ENCODE results near the gene TTI1. TPM values are rescaled to one million over a fixed set of nuclear protein-coding genes. Genes with fewer than 3 reads are reported as not detected.

TTI1 gene
- total RNA-seq, 4 donors from 2014 or later: 14.8 to 25.4 (median 20.3) TPM

- no peaks in the 10 kb centered on the region for H3K27me3 ChIP-seq
- no peak for DNase-seq
- in situ Hi-C loops (cut with MboI; ENCODE audit: low sequenced_read_pairs in 4 of 4) (loop anchor here in 1 of 4 donors (25.0 kb wide), 1 partner anchor 401 kb away; the partner anchor contains the start of gene SNHG17), intact Hi-C loops (cut with DNase I; ENCODE audit: low total_unique reads) (no loop called here)
- peak overlapping the region; percentile 48 to 96 (median 82) for H3K27ac ChIP-seq
- TF ChIP-seq CTCF (IDR thresholded peaks at IDR 0.05 in 4 of 5, conservative IDR thresholded peaks at IDR 0.05 in 1 of 5): no peak
- TF ChIP-seq POLR2A (IDR thresholded peaks at IDR 0.05): peak in 1 of 2 donors; percentile 10
- no peak for ATAC-seq
- H3K36me3 ChIP-seq: peaks cover 0 to 30% of the 10 kb centered on the region in 2 donors
- peaks cover 46 to 53% of the 10 kb centered on the region in 2 donors for H3K4me1 ChIP-seq
- H3K4me3 ChIP-seq: peak overlapping the region in 2 of 4 donors; percentile 1 to 8
- H3K9me3 ChIP-seq: no peaks in the 10 kb centered on the region
Observed at GRCh38 chr20:38036366-38036765, 3.1 kb upstream of the TTI1 start.

- Histone ChIP-seq H3K4me1 (peaks cover 58 to 60% of the 10 kb centered on the region in 2 donors), H3K27ac (peak overlapping the region; percentile 95 to 97 (median 96))
Observed at GRCh38 chr20:38034961-38035360, 1.7 kb upstream of the TTI1 start.

GRCh38 chr20:38034108-38034649, 923 bp upstream of the TTI1 start:
- H3K4me3 ChIP-seq: peak overlapping the region; percentile 77 to 98 (median 92)
- H3K9me3 ChIP-seq: no peaks in the 10 kb centered on the region
- H3K36me3 ChIP-seq: peaks cover 0 to 9% of the 10 kb centered on the region in 2 donors
- peak overlapping the region; percentile 95 to 97 (median 96) for H3K27ac ChIP-seq
- in situ Hi-C loops (cut with MboI; ENCODE audit: low sequenced_read_pairs in 4 of 4) (loop anchor here in 1 of 4 donors (25.0 kb wide), 1 partner anchor 403 kb away; the partner anchor contains the start of gene SNHG17), intact Hi-C loops (cut with DNase I; ENCODE audit: low total_unique reads) (no loop called here)
- no peaks in the 10 kb centered on the region for H3K27me3 ChIP-seq
- TF ChIP-seq POLR2A (IDR thresholded peaks at IDR 0.05): no peak
- TF ChIP-seq CTCF (IDR thresholded peaks at IDR 0.05 in 4 of 5, conservative IDR thresholded peaks at IDR 0.05 in 1 of 5): no peak
- peaks cover 58 to 65% of the 10 kb centered on the region in 2 donors for H3K4me1 ChIP-seq
- no peak for DNase-seq
- ATAC-seq: peak; percentile 25 to 26

More at GRCh38 chr20:38034961-38035360, 1.7 kb upstream of the TTI1 start:
- H3K4me3 ChIP-seq: peak overlapping the region; percentile 77 to 98 (median 92)
- TF ChIP-seq CTCF (IDR thresholded peaks at IDR 0.05 in 4 of 5, conservative IDR thresholded peaks at IDR 0.05 in 1 of 5) (no peak), POLR2A (IDR thresholded peaks at IDR 0.05) (no peak)
- intact Hi-C loops (cut with DNase I; ENCODE audit: low total_unique reads) (no loop called here), in situ Hi-C loops (cut with MboI; ENCODE audit: low sequenced_read_pairs in 4 of 4) (loop anchor here in 1 of 4 donors (25.0 kb wide), 1 partner anchor 402 kb away; the partner anchor contains the start of gene SNHG17)
- H3K9me3 ChIP-seq: no peaks in the 10 kb centered on the region
- no peak for DNase-seq
- H3K36me3 ChIP-seq: peaks cover 0 to 16% of the 10 kb centered on the region in 2 donors
- H3K27me3 ChIP-seq: no peaks in the 10 kb centered on the region
- no peak for ATAC-seq

- in situ Hi-C loops (cut with MboI; ENCODE audit: low sequenced_read_pairs in 4 of 4): loop anchor here in 1 of 4 donors (25.0 kb wide), 1 partner anchor 405 kb away; the partner anchor contains the start of gene SNHG17
- DNase-seq (peak; percentile 16 to 23), ATAC-seq (peak; percentile 39 to 66)
- H3K27ac ChIP-seq: peak overlapping the region; percentile 95 to 97 (median 96)
- TF ChIP-seq CTCF (IDR thresholded peaks at IDR 0.05 in 4 of 5, conservative IDR thresholded peaks at IDR 0.05 in 1 of 5): no peak
- no peak for TF ChIP-seq POLR2A (IDR thresholded peaks at IDR 0.05)
- no peaks in the 10 kb centered on the region for H3K27me3 ChIP-seq
- intact Hi-C loops (cut with DNase I; ENCODE audit: low total_unique reads): loop anchor here (2.0 kb wide), 1 partner anchor 44 kb away; no protein-coding TSS in a partner anchor
- no peaks in the 10 kb centered on the region for H3K9me3 ChIP-seq
- H3K4me1 ChIP-seq: peaks cover 55 to 58% of the 10 kb centered on the region in 2 donors
- H3K36me3 ChIP-seq: peaks cover 0 to 9% of the 10 kb centered on the region in 2 donors
- peak overlapping the region; percentile 77 to 98 (median 92) for H3K4me3 ChIP-seq
Observed at GRCh38 chr20:38032585-38033329, 499 bp downstream of the TTI1 start.
